22Rv1 (cell line): Measurements from ENCODE around the gene EIF4G3.

Experiments
- ZFX ChIP-seq: fragments of 450-650 bp; IDR thresholded peaks from 2 replicates; pipeline ENCODE4 v1.6.1; 2017; ENCODE audit warnings: antibody characterized with exemption, borderline replicate concordance
- TF ChIP-seq, protein P1 (sequence below): fragments of 450-650 bp; IDR thresholded peaks from 2 replicates; pipeline ENCODE4 v1.5.1; 2017; ENCODE audit warnings: mild to moderate bottlenecking

GRCh38 chr1:20760322-20760721 is 416.4 kb downstream of the EIF4G3 start:
- TF ChIP-seq, protein P1, sequence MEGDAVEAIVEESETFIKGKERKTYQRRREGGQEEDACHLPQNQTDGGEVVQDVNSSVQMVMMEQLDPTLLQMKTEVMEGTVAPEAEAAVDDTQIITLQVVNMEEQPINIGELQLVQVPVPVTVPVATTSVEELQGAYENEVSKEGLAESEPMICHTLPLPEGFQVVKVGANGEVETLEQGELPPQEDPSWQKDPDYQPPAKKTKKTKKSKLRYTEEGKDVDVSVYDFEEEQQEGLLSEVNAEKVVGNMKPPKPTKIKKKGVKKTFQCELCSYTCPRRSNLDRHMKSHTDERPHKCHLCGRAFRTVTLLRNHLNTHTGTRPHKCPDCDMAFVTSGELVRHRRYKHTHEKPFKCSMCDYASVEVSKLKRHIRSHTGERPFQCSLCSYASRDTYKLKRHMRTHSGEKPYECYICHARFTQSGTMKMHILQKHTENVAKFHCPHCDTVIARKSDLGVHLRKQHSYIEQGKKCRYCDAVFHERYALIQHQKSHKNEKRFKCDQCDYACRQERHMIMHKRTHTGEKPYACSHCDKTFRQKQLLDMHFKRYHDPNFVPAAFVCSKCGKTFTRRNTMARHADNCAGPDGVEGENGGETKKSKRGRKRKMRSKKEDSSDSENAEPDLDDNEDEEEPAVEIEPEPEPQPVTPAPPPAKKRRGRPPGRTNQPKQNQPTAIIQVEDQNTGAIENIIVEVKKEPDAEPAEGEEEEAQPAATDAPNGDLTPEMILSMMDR, result no peak
- no peak for TF ChIP-seq ZFX
